Activated naive CD8-positive, alpha-beta T cell (primary cell): ENCODE data around the gene CHST7.

ENCODE experiments used
- H3K27ac Mint-ChIP-seq: one replicate; pipeline ENCODE4 v1.8.0; 2021; ENCODE audit warnings: mixed read lengths
- H3K27me3 Mint-ChIP-seq: one replicate; pipeline ENCODE4 v1.8.0; 2021; ENCODE audit warnings: mixed read lengths
- H3K36me3 Mint-ChIP-seq: one replicate; pipeline ENCODE4 v1.8.0; 2021; ENCODE audit warnings: mixed read lengths
- H3K4me1 Mint-ChIP-seq: one replicate; pipeline ENCODE4 v1.8.0; 2021; ENCODE audit warnings: low read depth, mixed read lengths
- H3K4me3 Mint-ChIP-seq: one replicate; pipeline ENCODE4 v1.8.0; 2021; ENCODE audit warnings: mild to moderate bottlenecking, mixed read lengths
- H3K9me3 Mint-ChIP-seq: one replicate; pipeline ENCODE4 v1.8.0; 2021; ENCODE audit warnings: low read depth, mixed read lengths

Gene CHST7

GRCh38 chrX:46561824-46562657 is 11.5 kb upstream of the CHST7 start:
- H3K4me1 Mint-ChIP-seq: peaks cover 4% of the 10 kb centered on the region
- no peaks in the 10 kb centered on the region for H3K27me3 Mint-ChIP-seq
- no peak overlapping the region for H3K4me3 Mint-ChIP-seq
- no peak overlapping the region for H3K27ac Mint-ChIP-seq
- H3K36me3 Mint-ChIP-seq: peaks cover 7% of the 10 kb centered on the region
- H3K9me3 Mint-ChIP-seq: no peaks in the 10 kb centered on the region

- Mint-ChIP-seq H3K9me3 (no peaks in the 10 kb centered on the region), H3K4me1 (peaks cover 9% of the 10 kb centered on the region), H3K27ac (no peak overlapping the region)
These were observed 6.2 kb upstream of the CHST7 start for GRCh38 chrX:46567388-46567787.

GRCh38 chrX:46569621-46570020 is 3.9 kb upstream of the CHST7 start:
- H3K4me1 Mint-ChIP-seq: peaks cover 19% of the 10 kb centered on the region
- no peaks in the 10 kb centered on the region for H3K27me3 Mint-ChIP-seq
- H3K36me3 Mint-ChIP-seq: peaks cover 5% of the 10 kb centered on the region
- H3K9me3 Mint-ChIP-seq: no peaks in the 10 kb centered on the region
- no peak overlapping the region for H3K4me3 Mint-ChIP-seq
- H3K27ac Mint-ChIP-seq: no peak overlapping the region

More at GRCh38 chrX:46567388-46567787, 6.2 kb upstream of the CHST7 start:
- H3K4me3 Mint-ChIP-seq: no peak overlapping the region
- no peaks in the 10 kb centered on the region for H3K27me3 Mint-ChIP-seq
- H3K36me3 Mint-ChIP-seq: peaks cover 7% of the 10 kb centered on the region

- Mint-ChIP-seq H3K36me3 (no peaks in the 10 kb centered on the region), H3K9me3 (no peaks in the 10 kb centered on the region), H3K4me1 (peaks cover 29% of the 10 kb centered on the region), H3K4me3 (peak overlapping the region; percentile 68), H3K27me3 (no peaks in the 10 kb centered on the region), H3K27ac (peak overlapping the region; percentile 87)
These were observed 1.9 kb upstream of the CHST7 start for GRCh38 chrX:46571423-46572339.

- Mint-ChIP-seq H3K27ac (peak overlapping the region; percentile 87), H3K4me3 (peak overlapping the region; percentile 68), H3K36me3 (no peaks in the 10 kb centered on the region), H3K9me3 (no peaks in the 10 kb centered on the region), H3K4me1 (peaks cover 33% of the 10 kb centered on the region), H3K27me3 (no peaks in the 10 kb centered on the region)
These were observed 1.1 kb upstream of the CHST7 start for GRCh38 chrX:46572340-46572936.

GRCh38 chrX:46573892-46574773 is 568 bp downstream of the CHST7 start:
- peaks cover 33% of the 10 kb centered on the region for H3K4me1 Mint-ChIP-seq

GRCh38 chrX:46574774-46575381 is 1.3 kb downstream of the CHST7 start:
- Mint-ChIP-seq H3K4me1 (peaks cover 37% of the 10 kb centered on the region), H3K27ac (no peak overlapping the region)

More at GRCh38 chrX:46573892-46574773, 568 bp downstream of the CHST7 start:
- H3K4me3 Mint-ChIP-seq: peak overlapping the region; percentile 68
- no peak overlapping the region for H3K27ac Mint-ChIP-seq
- H3K36me3 Mint-ChIP-seq: no peaks in the 10 kb centered on the region
- no peaks in the 10 kb centered on the region for H3K9me3 Mint-ChIP-seq
- no peaks in the 10 kb centered on the region for H3K27me3 Mint-ChIP-seq

GRCh38 chrX:46575586-46575985 is 2.0 kb downstream of the CHST7 start:
- no peaks in the 10 kb centered on the region for H3K27me3 Mint-ChIP-seq
- H3K4me1 Mint-ChIP-seq: peaks cover 37% of the 10 kb centered on the region
- no peaks in the 10 kb centered on the region for H3K9me3 Mint-ChIP-seq
- H3K27ac Mint-ChIP-seq: no peak overlapping the region
- peaks cover 3% of the 10 kb centered on the region for H3K36me3 Mint-ChIP-seq
- peak overlapping the region; percentile 71 for H3K4me3 Mint-ChIP-seq

More at GRCh38 chrX:46574774-46575381, 1.3 kb downstream of the CHST7 start:
- Mint-ChIP-seq H3K27me3 (no peaks in the 10 kb centered on the region), H3K4me3 (peak overlapping the region; percentile 71), H3K36me3 (peaks cover 3% of the 10 kb centered on the region), H3K9me3 (no peaks in the 10 kb centered on the region)

- H3K27ac Mint-ChIP-seq: no peak overlapping the region
- H3K4me1 Mint-ChIP-seq: peaks cover 37% of the 10 kb centered on the region
- no peaks in the 10 kb centered on the region for H3K9me3 Mint-ChIP-seq
- H3K36me3 Mint-ChIP-seq: peaks cover 3% of the 10 kb centered on the region
- H3K27me3 Mint-ChIP-seq: no peaks in the 10 kb centered on the region
- peak overlapping the region; percentile 71 for H3K4me3 Mint-ChIP-seq
These were observed 2.4 kb downstream of the CHST7 start for GRCh38 chrX:46575991-46576392.

GRCh38 chrX:46576458-46576857 is 2.9 kb downstream of the CHST7 start:
- peaks cover 37% of the 10 kb centered on the region for H3K4me1 Mint-ChIP-seq

GRCh38 chrX:46577221-46578005 is 3.8 kb downstream of the CHST7 start:
- Mint-ChIP-seq H3K27me3 (no peaks in the 10 kb centered on the region), H3K36me3 (peaks cover 3% of the 10 kb centered on the region), H3K4me1 (peaks cover 28% of the 10 kb centered on the region), H3K27ac (no peak overlapping the region), H3K4me3 (peak overlapping the region; percentile 65), H3K9me3 (no peaks in the 10 kb centered on the region)

More at GRCh38 chrX:46576458-46576857, 2.9 kb downstream of the CHST7 start:
- H3K9me3 Mint-ChIP-seq: no peaks in the 10 kb centered on the region
- peak overlapping the region; percentile 71 for H3K4me3 Mint-ChIP-seq
- H3K27ac Mint-ChIP-seq: peak overlapping the region; percentile 22
- H3K27me3 Mint-ChIP-seq: no peaks in the 10 kb centered on the region
- peaks cover 3% of the 10 kb centered on the region for H3K36me3 Mint-ChIP-seq

- H3K27me3 Mint-ChIP-seq: no peaks in the 10 kb centered on the region
- peaks cover 3% of the 10 kb centered on the region for H3K36me3 Mint-ChIP-seq
- no peak overlapping the region for H3K4me3 Mint-ChIP-seq
- H3K27ac Mint-ChIP-seq: no peak overlapping the region
- no peaks in the 10 kb centered on the region for H3K9me3 Mint-ChIP-seq
- peaks cover 18% of the 10 kb centered on the region for H3K4me1 Mint-ChIP-seq
These were observed 5.7 kb downstream of the CHST7 start for GRCh38 chrX:46579250-46579649.

- Mint-ChIP-seq H3K27ac (no peak overlapping the region), H3K4me3 (no peak overlapping the region)
These were observed 7.0 kb downstream of the CHST7 start for GRCh38 chrX:46580613-46581012.

More at GRCh38 chrX:46580613-46581012, 7.0 kb downstream of the CHST7 start:
- H3K9me3 Mint-ChIP-seq: no peaks in the 10 kb centered on the region
- H3K4me1 Mint-ChIP-seq: peaks cover 16% of the 10 kb centered on the region
- H3K27me3 Mint-ChIP-seq: no peaks in the 10 kb centered on the region
- H3K36me3 Mint-ChIP-seq: peaks cover 3% of the 10 kb centered on the region
